HG03159 (cell line): ENCODE results near the gene IL2RG.

Experiments used
- ATAC-seq: cut with Tn5 transposase; IDR thresholded peaks from one replicate; pipeline ENCODE4 v1.9.1; 2021; ENCODE audit warnings: mild to moderate bottlenecking, moderate library complexity; ENCODE audit not compliant: unreplicated experiment

Gene IL2RG

GRCh38 chrX:71111141-71111843 lies at the start of gene IL2RG:
Gene IL2RG (minus strand): TSS chrX:71111577. CDS start chrX:71111539, 38 bp downstream.
- peak; percentile 86 for ATAC-seq

- no peak for ATAC-seq
Observed at GRCh38 chrX:71160475-71160874, 49.1 kb upstream of the IL2RG start.

GRCh38 chrX:71159335-71159734 lies 48.0 kb upstream of the IL2RG start:
- ATAC-seq: no peak

- ATAC-seq: no peak
Observed at GRCh38 chrX:71158603-71159002, 47.2 kb upstream of the IL2RG start.

- ATAC-seq: no peak
Observed at GRCh38 chrX:71154641-71155040, 43.3 kb upstream of the IL2RG start.

- no peak for ATAC-seq
Observed at GRCh38 chrX:71154196-71154595, 42.8 kb upstream of the IL2RG start.

GRCh38 chrX:71151366-71151765 lies 40.0 kb upstream of the IL2RG start:
- no peak for ATAC-seq

GRCh38 chrX:71148278-71148663 lies 36.9 kb upstream of the IL2RG start:
- ATAC-seq: no peak

GRCh38 chrX:71147496-71148277 lies 36.3 kb upstream of the IL2RG start:
- ATAC-seq: no peak

GRCh38 chrX:71144651-71145050 lies 33.3 kb upstream of the IL2RG start, which contains the start of gene NLGN3:
Gene NLGN3 (plus strand): TSS chrX:71144841. CDS start chrX:71147750, 2,909 bp downstream.
- ATAC-seq: no peak

- no peak for ATAC-seq
Observed at GRCh38 chrX:71143508-71143907, 32.1 kb upstream of the IL2RG start.

GRCh38 chrX:71140440-71140839 lies 29.1 kb upstream of the IL2RG start:
- ATAC-seq: no peak

GRCh38 chrX:71131510-71131909 lies 20.1 kb upstream of the IL2RG start:
- no peak for ATAC-seq

- ATAC-seq: peak; percentile 81
Observed at GRCh38 chrX:71128915-71129765, 17.8 kb upstream of the IL2RG start.

GRCh38 chrX:71128166-71128833 lies 16.9 kb upstream of the IL2RG start:
- ATAC-seq: no peak

GRCh38 chrX:71118985-71119535 lies 7.7 kb upstream of the IL2RG start:
- peak; percentile 9 for ATAC-seq

GRCh38 chrX:71118032-71118984 lies 6.9 kb upstream of the IL2RG start, which contains the start of gene MED12:
Gene MED12 (plus strand): TSS chrX:71118596. CDS start chrX:71118755, 159 bp downstream.
- peak; percentile 91 for ATAC-seq

GRCh38 chrX:71117358-71117757 lies 6.0 kb upstream of the IL2RG start:
- no peak for ATAC-seq

- ATAC-seq: no peak
Observed at GRCh38 chrX:71111921-71112431, 599 bp upstream of the IL2RG start.
